CD1c-positive myeloid dendritic cell (primary cell): ENCODE data around the gene HSD3B1.
"Not testable (repeated sequence)": the region's sequence is repeated elsewhere in the genome, so short reads cannot be mapped to it uniquely, and the experiment has no call there.

Source experiments
- DNase-seq: peaks from one replicate; pipeline ENCODE4 v3.0.0-alpha.2; 2016; ENCODE audit errors: extremely low spot score

Gene HSD3B1

GRCh38 chr1:119553302-119554071 lies 46.5 kb downstream of the HSD3B1 start:
- DNase-seq, result not testable (repeated sequence)

GRCh38 chr1:119554183-119554582 lies 47.2 kb downstream of the HSD3B1 start:
- no peak for DNase-seq

GRCh38 chr1:119556423-119556822 lies 49.4 kb downstream of the HSD3B1 start:
- peak; percentile 55 for DNase-seq

GRCh38 chr1:119560402-119560801 lies 53.4 kb downstream of the HSD3B1 start:
- not testable (repeated sequence) for DNase-seq

- DNase-seq, result no peak
Measured at GRCh38 chr1:119564548-119564947, 57.5 kb downstream of the HSD3B1 start.
